Right lobe of liver (tissue), 4 donors: ENCODE results near the gene ESRRB.

ENCODE experiments used
- POLR2A ChIP-seq: fragments of 450-650 bp; IDR thresholded peaks from one replicate; pipeline ENCODE4 v1.6.1; 2017; ENCODE audit warnings: antibody characterized with exemption, mild to moderate bottlenecking
- TF ChIP-seq, protein P1 (sequence below), 4 donors: fragments of 200-600 bp in 3 of 4; fragments of 450-650 bp in 1 of 4; IDR thresholded peaks; one replicate each; pipeline versions ENCODE4 v1.5.1 to v1.8.0; 2016 to 2022; ENCODE audit warnings: antibody characterized with exemption in 4 of 4, mild to moderate bottlenecking in 2 of 4
- donor health status: DM: no; HTN: no; CAD: no.
- donor health status: DM: no; HTN: no; CAD: no.
- donor health status: DM: no; HTN: yes; CAD: no.

DNA sequence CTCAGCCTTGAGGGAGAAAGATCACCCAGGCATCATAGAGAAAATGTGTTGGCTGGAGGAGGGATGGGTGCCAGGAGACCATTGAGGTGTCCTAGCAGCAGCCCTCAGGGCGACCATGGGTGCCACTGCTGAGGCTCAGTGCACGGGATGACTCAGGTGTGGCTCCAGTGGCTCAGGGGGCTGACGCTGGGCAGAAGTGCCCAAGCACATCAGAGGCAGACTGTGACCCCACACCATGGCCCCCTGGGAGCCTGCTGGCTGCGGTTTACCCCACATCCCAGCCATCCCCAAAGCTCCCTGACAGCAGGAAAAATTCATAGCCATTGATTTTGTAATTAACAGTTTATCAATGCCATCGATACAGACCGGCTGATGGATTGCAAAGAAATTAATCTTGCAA is 120.7 kb downstream of the ESRRB start:
- TF ChIP-seq POLR2A = no peak
- TF ChIP-seq, protein P1, sequence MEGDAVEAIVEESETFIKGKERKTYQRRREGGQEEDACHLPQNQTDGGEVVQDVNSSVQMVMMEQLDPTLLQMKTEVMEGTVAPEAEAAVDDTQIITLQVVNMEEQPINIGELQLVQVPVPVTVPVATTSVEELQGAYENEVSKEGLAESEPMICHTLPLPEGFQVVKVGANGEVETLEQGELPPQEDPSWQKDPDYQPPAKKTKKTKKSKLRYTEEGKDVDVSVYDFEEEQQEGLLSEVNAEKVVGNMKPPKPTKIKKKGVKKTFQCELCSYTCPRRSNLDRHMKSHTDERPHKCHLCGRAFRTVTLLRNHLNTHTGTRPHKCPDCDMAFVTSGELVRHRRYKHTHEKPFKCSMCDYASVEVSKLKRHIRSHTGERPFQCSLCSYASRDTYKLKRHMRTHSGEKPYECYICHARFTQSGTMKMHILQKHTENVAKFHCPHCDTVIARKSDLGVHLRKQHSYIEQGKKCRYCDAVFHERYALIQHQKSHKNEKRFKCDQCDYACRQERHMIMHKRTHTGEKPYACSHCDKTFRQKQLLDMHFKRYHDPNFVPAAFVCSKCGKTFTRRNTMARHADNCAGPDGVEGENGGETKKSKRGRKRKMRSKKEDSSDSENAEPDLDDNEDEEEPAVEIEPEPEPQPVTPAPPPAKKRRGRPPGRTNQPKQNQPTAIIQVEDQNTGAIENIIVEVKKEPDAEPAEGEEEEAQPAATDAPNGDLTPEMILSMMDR (IDR thresholded peaks at IDR 0.05) = no peak
